GM19025 (cell line): ENCODE results near the gene HSPBP1.

ENCODE experiments used
- ATAC-seq: cut with Tn5 transposase; IDR thresholded peaks from one replicate; pipeline ENCODE4 v1.9.1; 2021; ENCODE audit warnings: mild to moderate bottlenecking, low read depth, moderate library complexity; ENCODE audit not compliant: unreplicated experiment

HSPBP1 gene

GRCh38 chr19:55223291-55224037 lies 56.4 kb downstream of the HSPBP1 start:
- ATAC-seq, result no peak

DNA sequence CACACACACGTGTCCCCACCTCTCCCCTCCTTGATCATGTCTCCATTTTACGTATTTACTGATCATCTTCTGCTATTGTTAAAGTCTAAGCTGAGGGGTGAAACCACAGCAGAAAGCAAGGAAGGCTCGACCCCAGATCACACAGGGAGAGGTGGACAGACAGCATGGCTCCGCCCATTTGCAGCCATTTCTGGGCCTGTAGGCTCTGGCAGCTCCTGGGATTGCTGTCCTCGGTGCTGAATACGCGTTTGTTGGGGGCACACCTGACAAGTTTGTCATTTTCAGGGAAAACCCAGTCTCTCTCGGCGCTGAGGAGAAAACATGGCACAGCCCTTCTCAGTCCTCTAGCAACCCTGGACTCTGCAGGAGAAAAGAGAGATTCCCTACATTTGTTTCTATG lies 59.4 kb downstream of the HSPBP1 start:
- no peak for ATAC-seq

- ATAC-seq, result no peak
These were observed 63.3 kb downstream of the HSPBP1 start for GRCh38 chr19:55216461-55217198.

DNA sequence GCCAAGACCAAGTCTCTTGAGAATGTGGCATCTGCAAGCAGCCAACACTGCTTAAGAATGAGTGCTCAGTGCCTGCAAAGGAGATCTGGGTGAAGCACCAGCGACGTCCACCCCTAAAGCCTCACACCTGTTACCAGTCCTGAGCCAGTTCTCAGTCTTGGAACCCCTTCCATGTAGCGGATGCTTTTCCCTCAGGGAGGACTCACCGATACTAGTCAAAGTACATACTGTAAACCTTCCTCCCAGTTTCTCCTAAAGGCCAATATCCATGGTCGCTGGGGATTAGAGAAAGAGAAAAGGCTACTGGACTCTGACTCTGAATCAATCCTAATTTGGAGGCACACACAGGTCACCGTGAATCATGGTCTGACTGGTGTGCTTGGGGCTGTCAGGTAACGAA lies 66.4 kb downstream of the HSPBP1 start:
- ATAC-seq, result no peak

- ATAC-seq, result no peak
These were observed 67.5 kb downstream of the HSPBP1 start for GRCh38 chr19:55212447-55212846.
